Neural cell (in vitro differentiated cells): ENCODE measurements around the gene TRERF1. TPM values are rescaled to one million over a fixed set of nuclear protein-coding genes. Genes with fewer than 3 reads are reported as not detected.

Experiments used
- H2AFZ ChIP-seq: fragments of 200-600, 300-800 bp; sonication (generic), shearing (Covaris generic); 2 replicates; pipeline ENCODE4 v1.6.0; 2014; ENCODE audit warnings: low read depth, mild to moderate bottlenecking, antibody characterized with exemption, low read length, moderate library complexity
- H3F3A ChIP-seq: fragments of 200-600 bp; shearing (Covaris generic); 2 replicates; pipeline ENCODE4 v1.6.1; 2016; ENCODE audit warnings: mild to moderate bottlenecking, moderate library complexity, mixed read lengths, antibody characterized with exemption, low read length; ENCODE audit not compliant: insufficient read depth, poor library complexity, severe bottlenecking
- H3K27ac ChIP-seq: fragments of 200-600, 300-800 bp; sonication (generic), shearing (Covaris generic); 2 replicates; pipeline ENCODE4 v1.5.1; 2014; ENCODE audit warnings: mild to moderate bottlenecking, low read length, moderate library complexity
- H3K27me3 ChIP-seq: fragments of 300-800, 200-600 bp; sonication (generic), shearing (Covaris generic); 2 replicates; pipeline ENCODE4 v1.6.0; 2014; ENCODE audit warnings: mild to moderate bottlenecking, low read depth, low read length, moderate library complexity; ENCODE audit not compliant: insufficient read depth
- H3K36me3 ChIP-seq: fragments of 300-800, 200-600 bp; sonication (generic), shearing (Covaris generic); 2 replicates; pipeline ENCODE4 v1.5.1; 2014; ENCODE audit warnings: mild to moderate bottlenecking, antibody characterized with exemption, low read length, moderate library complexity; ENCODE audit not compliant: insufficient read depth
- H3K4me2 ChIP-seq: fragments of 300-800, 200-600 bp; sonication (generic), shearing (Covaris generic); 2 replicates; pipeline ENCODE4 v1.6.0; 2014; ENCODE audit warnings: mild to moderate bottlenecking, low read length
- H3K4me3 ChIP-seq: fragments of 300-800, 200-600 bp; sonication (generic), shearing (Covaris generic); 2 replicates; pipeline ENCODE4 v1.5.1; 2014; ENCODE audit warnings: mild to moderate bottlenecking, low read length, moderate library complexity
- H3K79me2 ChIP-seq: fragments of 200-600 bp; shearing (Covaris generic); replicated peaks from 2 replicates; pipeline ENCODE4 v1.6.0; 2014; ENCODE audit warnings: mild to moderate bottlenecking, low read length, moderate library complexity; ENCODE audit not compliant: insufficient read depth
- H3K9ac ChIP-seq: fragments of 300-800, 200-600 bp; sonication (generic), shearing (Covaris generic); 2 replicates; pipeline ENCODE4 v1.6.1; 2016; ENCODE audit warnings: mild to moderate bottlenecking, low read length, mixed read lengths
- H3K9me2 ChIP-seq: fragments of 200-600 bp; shearing (Covaris generic); 2 replicates; pipeline ENCODE4 v1.6.1; 2016; ENCODE audit warnings: mild to moderate bottlenecking, low read length, mixed read lengths; ENCODE audit not compliant: insufficient read depth
- H3K9me3 ChIP-seq: fragments of 200-600, 300-800 bp; sonication (generic), shearing (Covaris generic); 2 replicates; pipeline ENCODE4 v1.6.1; 2016; ENCODE audit warnings: mild to moderate bottlenecking, mixed run types, low read length, moderate library complexity, mixed read lengths
- H4K20me1 ChIP-seq: fragments of 200-600 bp; shearing (Covaris generic); 2 replicates; pipeline ENCODE4 v1.6.1; 2016; ENCODE audit warnings: mild to moderate bottlenecking, mixed run types; ENCODE audit not compliant: insufficient read depth
- CTCF ChIP-seq: fragments of 450-650 bp; IDR thresholded peaks from 2 replicates; pipeline ENCODE4 v1.5.1; 2014; ENCODE audit warnings: antibody characterized with exemption, mild to moderate bottlenecking, moderate library complexity; ENCODE audit not compliant: poor library complexity, severe bottlenecking
- EP300 ChIP-seq: fragments of 450-650 bp; conservative IDR thresholded peaks from 2 replicates; pipeline ENCODE4 v1.6.1; 2014; ENCODE audit warnings: antibody characterized with exemption, mild to moderate bottlenecking, moderate library complexity; ENCODE audit not compliant: poor library complexity, severe bottlenecking
- EZH2 ChIP-seq: fragments of 200-600, 300-800 bp; shearing (Covaris generic), sonication (generic); IDR thresholded peaks from 2 replicates; pipeline ENCODE4 v1.6.1; 2014; ENCODE audit warnings: antibody characterized with exemption, low read length, borderline replicate concordance, mild to moderate bottlenecking; ENCODE audit not compliant: insufficient read depth, poor library complexity, severe bottlenecking
- MXI1 ChIP-seq: fragments of 450-650 bp; conservative IDR thresholded peaks from 2 replicates; pipeline ENCODE4 v1.6.1; 2014; ENCODE audit warnings: antibody characterized with exemption, mild to moderate bottlenecking; ENCODE audit not compliant: poor library complexity, severe bottlenecking
- POLR2AphosphoS5 ChIP-seq: IDR thresholded peaks from 2 replicates; pipeline ENCODE4 v1.6.1; 2012
- RAD21 ChIP-seq: fragments of 450-650 bp; conservative IDR thresholded peaks from 2 replicates; pipeline ENCODE4 v1.6.1; 2014; ENCODE audit warnings: antibody characterized with exemption, mild to moderate bottlenecking, moderate library complexity
- REST ChIP-seq: IDR thresholded peaks from 2 replicates; pipeline ENCODE4 v1.6.1; 2012; ENCODE audit warnings: borderline replicate concordance
- SMC3 ChIP-seq: fragments of 450-650 bp; conservative IDR thresholded peaks from 2 replicates; pipeline ENCODE4 v1.6.1; 2014; ENCODE audit warnings: antibody characterized with exemption, mild to moderate bottlenecking, moderate library complexity; ENCODE audit not compliant: poor library complexity
- TAF1 ChIP-seq: IDR thresholded peaks from 2 replicates; pipeline ENCODE4 v1.6.1; 2012; ENCODE audit warnings: low read depth
- polyA plus RNA-seq: library from polyadenylated mRNA; depleted of rRNA; stranded (reverse); fragments of >200 nt; gene quantifications from 2 replicates; pipeline ENCODE4 v1.2.3, GENCODE V29; 2014

TRERF1 gene
- polyA plus RNA-seq, 1 donor from 2014 or later, result 4.5 TPM

GRCh38 chr6:42391441-42391840 is 60.3 kb downstream of the TRERF1 start:
- no peaks in the 10 kb centered on the region for H3K9me3 ChIP-seq
- H3K27me3 ChIP-seq, result no peaks in the 10 kb centered on the region
- no peaks in the 10 kb centered on the region for H3K36me3 ChIP-seq
- TF ChIP-seq REST (no peak), EZH2 (no peak), EP300 (no peak), RAD21 (no peak), TAF1 (no peak), SMC3 (no peak), MXI1 (no peak)
- H3K4me2 ChIP-seq, result no peak overlapping the region
- no peaks in the 10 kb centered on the region for H3F3A ChIP-seq
- no peak overlapping the region for H3K9ac ChIP-seq
- H3K79me2 ChIP-seq, result peaks cover 12% of the 10 kb centered on the region
- no peak overlapping the region for H3K4me3 ChIP-seq
- no peak overlapping the region for H3K27ac ChIP-seq
- H2AFZ ChIP-seq, result no peak overlapping the region
- H3K9me2 ChIP-seq, result no peaks in the 10 kb centered on the region
- no peaks in the 10 kb centered on the region for H4K20me1 ChIP-seq

GRCh38 chr6:42390228-42390934 is 61.3 kb downstream of the TRERF1 start:
- Histone ChIP-seq H4K20me1 (no peaks in the 10 kb centered on the region), H3K4me2 (no peak overlapping the region), H3F3A (no peaks in the 10 kb centered on the region), H3K27me3 (no peaks in the 10 kb centered on the region), H3K36me3 (no peaks in the 10 kb centered on the region), H3K27ac (no peak overlapping the region), H3K4me3 (no peak overlapping the region), H3K9ac (no peak overlapping the region), H3K79me2 (peaks cover 9% of the 10 kb centered on the region), H2AFZ (no peak overlapping the region), H3K9me3 (no peaks in the 10 kb centered on the region), H3K9me2 (no peaks in the 10 kb centered on the region)
- TF ChIP-seq TAF1, result no peak
- TF ChIP-seq RAD21, result no peak
- TF ChIP-seq REST, result no peak
- TF ChIP-seq POLR2AphosphoS5, result no peak
- no peak for TF ChIP-seq CTCF
- no peak for TF ChIP-seq MXI1
- TF ChIP-seq SMC3, result no peak
- no peak for TF ChIP-seq EP300
- TF ChIP-seq EZH2, result no peak
